PFSK-1 (cell line): Measurements from ENCODE around the gene EFCAB11.

Source experiments
- FOXP2 ChIP-seq: optimal IDR thresholded peaks from 2 replicates; pipeline ENCODE3; 2011; ENCODE audit warnings: borderline replicate concordance, control low read depth, inconsistent platforms; ENCODE audit not compliant: insufficient read depth; ENCODE audit errors: extremely low read length, extremely low read depth
- POLR2AphosphoS5 ChIP-seq: IDR thresholded peaks from 2 replicates; pipeline ENCODE4 v1.6.1; 2012; ENCODE audit warnings: low read depth, mild to moderate bottlenecking, control low read depth, low read length, moderate library complexity
- SIN3A ChIP-seq: IDR thresholded peaks from 2 replicates; pipeline ENCODE4 v1.6.1; 2012; ENCODE audit warnings: mild to moderate bottlenecking, low read length, moderate library complexity, borderline replicate concordance; ENCODE audit not compliant: insufficient read depth
- TAF1 ChIP-seq: IDR thresholded peaks from 2 replicates; pipeline ENCODE4 v1.6.1; 2012; ENCODE audit warnings: low read length, control low read depth, borderline replicate concordance; ENCODE audit not compliant: insufficient read depth
- TF ChIP-seq, protein P1 (sequence below), 2 experiments: IDR thresholded peaks; 2 replicates each; pipeline versions ENCODE4 v1.6.1 to v1.8.0; 2011 to 2012; ENCODE audit warnings: low read depth in 2 of 2, low read length in 2 of 2, control low read depth in 1 of 2, inconsistent platforms in 1 of 2, mild to moderate bottlenecking in 1 of 2, moderate library complexity in 1 of 2; ENCODE audit not compliant: insufficient read depth in 1 of 2

Gene EFCAB11

DNA sequence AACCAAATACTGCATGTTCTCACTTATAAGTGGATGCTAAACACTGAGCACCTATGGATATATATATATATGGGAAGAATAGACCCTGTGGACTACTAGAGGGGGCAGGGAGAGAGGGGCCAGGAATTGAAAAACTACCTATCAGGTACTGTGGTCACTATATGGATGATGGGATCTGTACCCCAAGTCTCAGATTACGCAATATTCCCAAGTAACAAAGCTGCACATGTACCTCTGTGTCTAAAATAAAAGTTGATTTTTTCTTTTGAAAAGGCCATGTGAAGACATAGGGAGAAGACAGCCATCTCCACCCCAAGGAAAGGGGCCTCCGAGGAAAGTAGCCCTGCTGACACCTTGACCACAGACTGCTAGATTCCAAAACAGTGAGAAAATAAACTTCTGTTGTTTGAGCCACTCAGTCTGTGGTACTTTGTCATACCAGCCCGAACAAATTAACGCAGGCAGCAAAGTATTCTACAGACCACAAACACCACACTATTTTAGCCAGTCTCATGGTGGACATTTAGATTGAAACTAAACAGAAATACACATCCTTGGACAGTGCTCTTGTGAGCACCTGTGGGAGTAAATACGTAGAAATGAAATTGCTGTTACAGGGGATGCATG, 197.1 kb downstream of the EFCAB11 start:
- no peak for TF ChIP-seq SIN3A
- no peak for TF ChIP-seq TAF1
- TF ChIP-seq FOXP2 = no peak
- TF ChIP-seq, protein P1, sequence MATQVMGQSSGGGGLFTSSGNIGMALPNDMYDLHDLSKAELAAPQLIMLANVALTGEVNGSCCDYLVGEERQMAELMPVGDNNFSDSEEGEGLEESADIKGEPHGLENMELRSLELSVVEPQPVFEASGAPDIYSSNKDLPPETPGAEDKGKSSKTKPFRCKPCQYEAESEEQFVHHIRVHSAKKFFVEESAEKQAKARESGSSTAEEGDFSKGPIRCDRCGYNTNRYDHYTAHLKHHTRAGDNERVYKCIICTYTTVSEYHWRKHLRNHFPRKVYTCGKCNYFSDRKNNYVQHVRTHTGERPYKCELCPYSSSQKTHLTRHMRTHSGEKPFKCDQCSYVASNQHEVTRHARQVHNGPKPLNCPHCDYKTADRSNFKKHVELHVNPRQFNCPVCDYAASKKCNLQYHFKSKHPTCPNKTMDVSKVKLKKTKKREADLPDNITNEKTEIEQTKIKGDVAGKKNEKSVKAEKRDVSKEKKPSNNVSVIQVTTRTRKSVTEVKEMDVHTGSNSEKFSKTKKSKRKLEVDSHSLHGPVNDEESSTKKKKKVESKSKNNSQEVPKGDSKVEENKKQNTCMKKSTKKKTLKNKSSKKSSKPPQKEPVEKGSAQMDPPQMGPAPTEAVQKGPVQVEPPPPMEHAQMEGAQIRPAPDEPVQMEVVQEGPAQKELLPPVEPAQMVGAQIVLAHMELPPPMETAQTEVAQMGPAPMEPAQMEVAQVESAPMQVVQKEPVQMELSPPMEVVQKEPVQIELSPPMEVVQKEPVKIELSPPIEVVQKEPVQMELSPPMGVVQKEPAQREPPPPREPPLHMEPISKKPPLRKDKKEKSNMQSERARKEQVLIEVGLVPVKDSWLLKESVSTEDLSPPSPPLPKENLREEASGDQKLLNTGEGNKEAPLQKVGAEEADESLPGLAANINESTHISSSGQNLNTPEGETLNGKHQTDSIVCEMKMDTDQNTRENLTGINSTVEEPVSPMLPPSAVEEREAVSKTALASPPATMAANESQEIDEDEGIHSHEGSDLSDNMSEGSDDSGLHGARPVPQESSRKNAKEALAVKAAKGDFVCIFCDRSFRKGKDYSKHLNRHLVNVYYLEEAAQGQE (IDR thresholded peaks at IDR 0.05; ENCODE audit: insufficient read depth in 1 of 2, low read depth in 2 of 2, low read length in 2 of 2) = no peak
- TF ChIP-seq POLR2AphosphoS5 = no peak

DNA sequence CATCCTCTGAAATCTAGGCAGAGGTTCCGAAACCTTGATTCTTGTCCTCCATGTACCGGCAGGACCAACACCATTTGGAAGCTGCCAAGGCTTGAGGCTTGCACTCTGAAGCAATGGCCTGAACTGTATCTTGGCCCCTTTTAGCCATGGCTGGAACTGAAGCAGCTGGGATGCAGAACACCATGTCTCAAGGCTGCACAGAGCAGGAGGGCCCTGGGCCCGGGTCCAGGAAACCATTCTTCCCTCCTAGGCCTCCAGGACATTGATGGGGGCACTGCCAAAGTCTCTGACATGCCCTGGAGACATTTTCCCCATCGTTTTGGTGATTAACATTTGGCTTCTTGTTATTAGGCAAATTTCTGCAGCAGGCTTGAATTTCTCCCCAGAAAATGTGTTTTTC, 198.7 kb downstream of the EFCAB11 start:
- TF ChIP-seq FOXP2 (no peak), POLR2AphosphoS5 (no peak), TAF1 (no peak), SIN3A (no peak)
- TF ChIP-seq, protein P1 (IDR thresholded peaks at IDR 0.05; ENCODE audit: insufficient read depth in 1 of 2, low read depth in 2 of 2, low read length in 2 of 2) = no peak

DNA sequence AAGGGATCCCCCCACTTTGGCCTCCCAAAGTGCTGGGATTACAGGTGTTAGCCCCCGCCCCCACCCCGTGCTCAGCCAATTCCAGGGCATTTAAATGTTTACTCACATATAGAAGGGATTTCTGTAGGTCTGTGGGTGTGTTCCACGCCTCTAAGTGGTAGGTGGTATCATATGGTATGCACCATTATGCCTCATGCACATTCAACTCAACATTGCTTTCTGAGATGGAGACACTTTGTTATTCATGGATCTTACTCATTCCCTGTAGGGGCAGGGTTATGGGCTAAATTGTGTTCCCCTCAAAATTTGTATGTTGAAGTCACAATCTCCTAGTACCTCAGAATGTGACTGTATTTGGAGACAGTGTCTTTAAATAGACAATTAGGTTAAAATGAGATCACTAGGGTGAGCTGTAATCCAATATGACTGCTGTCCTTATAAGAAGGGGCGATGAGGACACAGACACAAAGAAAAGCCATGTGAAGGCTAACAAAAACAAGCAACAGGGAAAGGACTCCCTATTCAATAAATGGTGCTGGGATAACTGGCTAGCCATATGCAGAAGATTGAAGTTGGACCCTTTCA, 200.6 kb downstream of the EFCAB11 start:
- no peak for TF ChIP-seq SIN3A
- TF ChIP-seq, protein P1 (IDR thresholded peaks at IDR 0.05; ENCODE audit: insufficient read depth in 1 of 2, low read depth in 2 of 2, low read length in 2 of 2) = no peak
- no peak for TF ChIP-seq POLR2AphosphoS5
- no peak for TF ChIP-seq TAF1
- no peak for TF ChIP-seq FOXP2

DNA sequence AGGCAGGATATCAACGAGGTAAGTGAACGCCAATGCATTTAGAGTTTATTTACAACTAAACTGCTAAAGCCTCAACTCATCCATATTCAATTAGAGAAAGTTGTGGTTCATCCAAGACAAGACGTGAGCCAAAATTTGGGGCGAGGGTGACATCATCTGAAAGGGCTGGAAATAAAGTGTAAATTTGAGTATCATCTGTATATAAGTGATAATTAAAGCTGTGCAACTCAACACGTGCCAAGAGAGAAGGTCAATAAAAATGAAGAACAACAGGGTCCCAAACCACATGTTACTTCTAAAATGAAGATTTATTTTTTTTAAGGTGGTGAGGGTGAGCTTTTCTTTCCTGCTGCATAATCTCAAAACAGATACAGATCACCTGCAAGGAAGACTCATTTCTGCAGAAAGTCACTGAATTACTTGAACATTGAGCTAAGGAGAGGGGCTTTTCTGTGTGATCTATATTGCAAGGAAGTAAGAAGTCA, 203.6 kb downstream of the EFCAB11 start:
- TF ChIP-seq FOXP2 (no peak), POLR2AphosphoS5 (no peak), TAF1 (no peak)
- TF ChIP-seq, protein P1 (IDR thresholded peaks at IDR 0.05; ENCODE audit: insufficient read depth in 1 of 2, low read depth in 2 of 2, low read length in 2 of 2) = no peak
